Activated CD8-positive, alpha-beta memory T cell treated with anti-CD3 and anti-CD28 coated beads, Interleukin-2, amount 50 U/mL, for 48 hours (primary cell): ENCODE results near the gene BCL2L12.
"Not testable (repeated sequence)": the region's sequence is repeated elsewhere in the genome, so short reads cannot be mapped to it uniquely, and the experiment has no call there.

Experiments used
- DNase-seq: peaks from one replicate; pipeline ENCODE4 v3.0.0-alpha.2; 2020

The BCL2L12 gene

GRCh38 chr19:49665351-49666119, at the start of gene BCL2L12, which contains the start of gene IRF3:
BCL2L12 (plus strand) TSS chr19:49665933; CDS start chr19:49666693, 760 bp downstream.
IRF3 (minus strand) TSS chr19:49665857; CDS start chr19:49664838, 1,019 bp downstream.
- DNase-seq = peak; percentile 100

GRCh38 chr19:49616532-49616931, 49.2 kb upstream of the BCL2L12 start:
- DNase-seq = no peak

GRCh38 chr19:49616945-49617344, 48.8 kb upstream of the BCL2L12 start:
- DNase-seq = no peak

GRCh38 chr19:49617860-49618259, 47.9 kb upstream of the BCL2L12 start:
- not testable (repeated sequence) for DNase-seq

- no peak for DNase-seq
Measured at GRCh38 chr19:49624967-49625910, 40.5 kb upstream of the BCL2L12 start.

- DNase-seq = no peak
Measured at GRCh38 chr19:49626226-49626625, 39.5 kb upstream of the BCL2L12 start.

GRCh38 chr19:49629659-49630058, 36.1 kb upstream of the BCL2L12 start:
- no peak for DNase-seq

- DNase-seq = no peak
Measured at GRCh38 chr19:49631014-49631588, 34.6 kb upstream of the BCL2L12 start.

GRCh38 chr19:49631610-49632192, 34.0 kb upstream of the BCL2L12 start:
- no peak for DNase-seq

GRCh38 chr19:49632576-49632975, 33.2 kb upstream of the BCL2L12 start:
- no peak for DNase-seq

GRCh38 chr19:49633273-49633672, 32.5 kb upstream of the BCL2L12 start:
- not testable (repeated sequence) for DNase-seq

GRCh38 chr19:49635530-49636232, 30.1 kb upstream of the BCL2L12 start:
- DNase-seq = no peak

- DNase-seq = no peak
Measured at GRCh38 chr19:49636233-49636932, 29.4 kb upstream of the BCL2L12 start.

- no peak for DNase-seq
Measured at GRCh38 chr19:49637821-49638738, 27.7 kb upstream of the BCL2L12 start.

- DNase-seq = no peak
Measured at GRCh38 chr19:49639401-49640112, 26.2 kb upstream of the BCL2L12 start.

- peak; percentile 99 for DNase-seq
Measured at GRCh38 chr19:49640113-49640898, 25.4 kb upstream of the BCL2L12 start, which contains the start of gene RRAS. RRAS (minus strand) TSS chr19:49640143; CDS start chr19:49640098, 45 bp downstream.

- DNase-seq = peak; percentile 99
Measured at GRCh38 chr19:49641688-49642491, 23.8 kb upstream of the BCL2L12 start, which contains the start of gene SCAF1. SCAF1 (plus strand) TSS chr19:49642209; CDS start chr19:49645027, 2,818 bp downstream.
